Panc1 (cell line): Measurements from ENCODE around the gene GABRR1. TPM values are rescaled to one million over a fixed set of nuclear protein-coding genes. Genes with fewer than 3 reads are reported as not detected.
A peak's percentile ranks its signal among the peaks of the same experiment; 100 is the strongest.

Source experiments
- ATAC-seq: fragments of 200-7000 bp; cut with Tn5 transposase; 2 replicates; pipeline ENCODE4 v1.9.1; 2020; ENCODE audit warnings: mild to moderate bottlenecking, moderate library complexity
- BruUV-seq: library from RNA; stranded (reverse); fragments of 400-500 nt; replicated peaks from 2 replicates; lab custom pipeline; 2021; lab: Mats Ljungman, UMichigan
- CTCF ChIA-PET: fragments of 300-600 bp; sonication (Branson Sonifier 250); formaldehyde crosslinking; loops from one replicate; lab custom pipeline; 2022; ENCODE audit warnings: antibody characterized with exemption; lab: Charles Lee
- POLR2A ChIA-PET: fragments of 300-600 bp; sonication (Branson Sonifier 250); formaldehyde crosslinking; loops from one replicate; lab custom pipeline; 2022; ENCODE audit warnings: antibody characterized with exemption; lab: Charles Lee
- DNase-seq: peaks from one replicate; pipeline ENCODE4 v3.0.0-alpha.2; 2010; ENCODE audit warnings: low read depth, low spot score
- H3K27ac ChIP-seq: 2 replicates; pipeline ENCODE4 v1.5.1; 2011; ENCODE audit warnings: mild to moderate bottlenecking, low read length, inconsistent platforms
- H3K27me3 ChIP-seq: fragments of 200-500 bp; sonication (Bioruptor generic); 2 replicates; pipeline ENCODE4 v1.6.0; 2014; ENCODE audit warnings: low read length, inconsistent platforms; ENCODE audit not compliant: control insufficient read depth, insufficient read depth
- H3K36me3 ChIP-seq: fragments of 200-500 bp; sonication (Bioruptor generic); 2 replicates; pipeline ENCODE4 v1.5.1; 2014; ENCODE audit warnings: inconsistent platforms, mild to moderate bottlenecking, low read length, moderate library complexity; ENCODE audit not compliant: control insufficient read depth, insufficient read depth
- H3K4me1 ChIP-seq: 2 replicates; pipeline ENCODE4 v1.5.1; 2011; ENCODE audit warnings: inconsistent platforms, mild to moderate bottlenecking, low read length, moderate library complexity; ENCODE audit not compliant: control insufficient read depth, insufficient read depth
- H3K4me3 ChIP-seq, 2 experiments: 2 replicates each; pipeline ENCODE4 v1.5.1; 2011 to 2012; ENCODE audit warnings: low read depth in 2 of 2, low read length in 2 of 2, mild to moderate bottlenecking in 2 of 2, inconsistent platforms in 1 of 2, moderate library complexity in 1 of 2
- H3K9me3 ChIP-seq: fragments of 200-500 bp; sonication (Bioruptor generic); 2 replicates; pipeline ENCODE4 v1.5.1; 2014; ENCODE audit warnings: low read depth, mild to moderate bottlenecking, inconsistent platforms, low read length, moderate library complexity; ENCODE audit not compliant: control insufficient read depth, insufficient read depth
- POLR2AphosphoS5 ChIP-seq: IDR thresholded peaks from 2 replicates; pipeline ENCODE4 v1.6.1; 2012; ENCODE audit warnings: mild to moderate bottlenecking, low read depth, low read length, moderate library complexity
- REST ChIP-seq, 2 experiments: IDR thresholded peaks; 2 replicates each; pipeline ENCODE4 v1.6.1; 2011 to 2012; ENCODE audit warnings: low read depth in 2 of 2, control low read depth in 1 of 2, low read length in 1 of 2, mild to moderate bottlenecking in 1 of 2, moderate library complexity in 1 of 2; ENCODE audit not compliant: insufficient read depth in 1 of 2
- SIN3A ChIP-seq: IDR thresholded peaks from 2 replicates; pipeline ENCODE4 v1.6.1; 2012; ENCODE audit warnings: low read depth, mild to moderate bottlenecking, low read length, moderate library complexity, borderline replicate concordance; ENCODE audit not compliant: insufficient read depth
- TCF7L2 ChIP-seq: IDR thresholded peaks from 2 replicates; pipeline ENCODE4 v1.6.1; 2011; ENCODE audit warnings: mild to moderate bottlenecking, low read depth, low read length, inconsistent platforms
- in situ Hi-C: cut with HindIII; loops from 2 replicates; pipeline ENCODE4 v1.10.0; 2016; ENCODE audit warnings: low sequenced_read_pairs, low pct_unique_long_range_greater_than_20kb
- intact Hi-C: fragments of 100-400 bp; cut with micrococcal nuclease; formaldehyde crosslinking; loops from one replicate; pipeline ENCODE4 v1.10.0; 2022; ENCODE audit not compliant: unreplicated experiment
- total RNA-seq: library from RNA; stranded (reverse); gene quantifications from one replicate; pipeline ENCODE4 v1.2.1, GENCODE V29; 2021; ENCODE audit not compliant: unreplicated experiment
- TF ChIP-seq, protein P1 (sequence below): fragments of 450-650 bp; IDR thresholded peaks from 2 replicates; pipeline ENCODE4 v1.5.1; 2017; ENCODE audit warnings: mild to moderate bottlenecking

Gene GABRR1
- total RNA-seq, 1 experiment from 2014 or later = not detected

- TF ChIP-seq REST (IDR thresholded peaks at IDR 0.05; ENCODE audit: insufficient read depth in 1 of 2, low read depth in 2 of 2, low read length in 1 of 2) (no peak), TCF7L2 (no peak), SIN3A (no peak)
- BruUV-seq = no TSS peak
- Histone ChIP-seq H3K4me1 (peaks cover 12% of the 10 kb centered on the region), H3K27me3 (no peaks in the 10 kb centered on the region), H3K36me3 (peaks cover 7% of the 10 kb centered on the region; the same call in 1 of the 2 replicates), H3K4me3 (peak overlapping the region; percentile 72 to 73), H3K9me3 (no peaks in the 10 kb centered on the region), H3K27ac (peak overlapping the region; percentile 80)
- in situ Hi-C loops = no loop called here
- intact Hi-C loops = no loop called here
- peak; percentile 62 for ATAC-seq
- POLR2A ChIA-PET = interaction anchor here (0.6 kb wide), 1 partner anchor 65 kb away, joined by 4 read pairs; the partner anchor contains the start of gene PNRC1
- no peak for DNase-seq
- CTCF ChIA-PET = interaction anchor here (0.7 to 1.4 kb wide), 2 partner anchors 29 to 163 kb away, joined by 4 read pairs; no protein-coding TSS in a partner anchor
These were observed 71.8 kb downstream of the GABRR1 start for GRCh38 chr6:89145091-89145955.

- Histone ChIP-seq H3K4me3 (no peak overlapping the region), H3K36me3 (peaks cover 7% of the 10 kb centered on the region; the same call in 1 of the 2 replicates), H3K4me1 (peaks cover 12% of the 10 kb centered on the region), H3K9me3 (no peaks in the 10 kb centered on the region), H3K27ac (no peak overlapping the region), H3K27me3 (no peaks in the 10 kb centered on the region)
- in situ Hi-C loops = no loop called here
- BruUV-seq = no TSS peak
- ATAC-seq (no peak), DNase-seq (no peak)
- POLR2A ChIA-PET = no interaction called here
- CTCF ChIA-PET = no interaction called here
- intact Hi-C loops = no loop called here
- no peak for TF ChIP-seq SIN3A
- TF ChIP-seq TCF7L2 = no peak
- TF ChIP-seq, protein P1, sequence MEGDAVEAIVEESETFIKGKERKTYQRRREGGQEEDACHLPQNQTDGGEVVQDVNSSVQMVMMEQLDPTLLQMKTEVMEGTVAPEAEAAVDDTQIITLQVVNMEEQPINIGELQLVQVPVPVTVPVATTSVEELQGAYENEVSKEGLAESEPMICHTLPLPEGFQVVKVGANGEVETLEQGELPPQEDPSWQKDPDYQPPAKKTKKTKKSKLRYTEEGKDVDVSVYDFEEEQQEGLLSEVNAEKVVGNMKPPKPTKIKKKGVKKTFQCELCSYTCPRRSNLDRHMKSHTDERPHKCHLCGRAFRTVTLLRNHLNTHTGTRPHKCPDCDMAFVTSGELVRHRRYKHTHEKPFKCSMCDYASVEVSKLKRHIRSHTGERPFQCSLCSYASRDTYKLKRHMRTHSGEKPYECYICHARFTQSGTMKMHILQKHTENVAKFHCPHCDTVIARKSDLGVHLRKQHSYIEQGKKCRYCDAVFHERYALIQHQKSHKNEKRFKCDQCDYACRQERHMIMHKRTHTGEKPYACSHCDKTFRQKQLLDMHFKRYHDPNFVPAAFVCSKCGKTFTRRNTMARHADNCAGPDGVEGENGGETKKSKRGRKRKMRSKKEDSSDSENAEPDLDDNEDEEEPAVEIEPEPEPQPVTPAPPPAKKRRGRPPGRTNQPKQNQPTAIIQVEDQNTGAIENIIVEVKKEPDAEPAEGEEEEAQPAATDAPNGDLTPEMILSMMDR = no peak
- TF ChIP-seq POLR2AphosphoS5 = no peak
- no peak for TF ChIP-seq REST (IDR thresholded peaks at IDR 0.05; ENCODE audit: insufficient read depth in 1 of 2, low read depth in 2 of 2, low read length in 1 of 2)
These were observed 72.7 kb downstream of the GABRR1 start for GRCh38 chr6:89144354-89144906.
